NCI-H510A (cell line): ENCODE results near the gene SUMO2.
"Not testable (repeated sequence)": the region's sequence is repeated elsewhere in the genome, so short reads cannot be mapped to it uniquely, and the experiment has no call there.

ENCODE experiments used
- DNase-seq: peaks from one replicate; lab custom pipeline; 2025; lab: John Stamatoyannopoulos, UW

The SUMO2 gene

GRCh38 chr17:75144816-75145512 is 37.8 kb downstream of the SUMO2 start:
- DNase-seq: no peak

GRCh38 chr17:75142236-75142971 is 40.4 kb downstream of the SUMO2 start:
- DNase-seq: no peak

GRCh38 chr17:75138519-75138918 is 44.2 kb downstream of the SUMO2 start:
- DNase-seq: no peak

GRCh38 chr17:75137762-75138161 is 45.0 kb downstream of the SUMO2 start:
- DNase-seq: not testable (repeated sequence)

- DNase-seq: no peak
Observed at GRCh38 chr17:75135946-75136345, 46.8 kb downstream of the SUMO2 start.

DNA sequence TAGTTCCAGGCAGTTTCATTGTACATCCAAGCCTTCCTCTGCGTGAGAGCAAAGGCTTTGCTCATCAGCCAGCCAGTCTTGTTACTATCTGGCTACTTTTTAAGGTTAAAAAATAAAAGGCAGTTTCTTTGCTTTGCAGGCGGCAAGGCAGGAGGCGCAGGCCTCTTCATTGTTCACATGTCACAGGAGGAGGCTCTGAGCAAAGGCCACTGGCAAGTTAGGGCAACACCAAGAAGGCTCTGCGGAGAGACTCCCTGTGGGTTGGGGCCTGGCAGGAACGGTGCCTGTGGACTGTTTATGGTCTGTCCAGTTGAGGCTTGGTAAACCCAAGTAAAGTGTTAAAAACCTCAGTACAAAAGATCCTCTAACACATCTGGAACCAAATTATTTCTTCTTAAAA is 47.3 kb downstream of the SUMO2 start:
- no peak for DNase-seq

GRCh38 chr17:75133607-75134347 is 49.0 kb downstream of the SUMO2 start:
- not testable (repeated sequence) for DNase-seq

- DNase-seq: no peak
Observed at GRCh38 chr17:75133001-75133400, 49.8 kb downstream of the SUMO2 start.

DNA sequence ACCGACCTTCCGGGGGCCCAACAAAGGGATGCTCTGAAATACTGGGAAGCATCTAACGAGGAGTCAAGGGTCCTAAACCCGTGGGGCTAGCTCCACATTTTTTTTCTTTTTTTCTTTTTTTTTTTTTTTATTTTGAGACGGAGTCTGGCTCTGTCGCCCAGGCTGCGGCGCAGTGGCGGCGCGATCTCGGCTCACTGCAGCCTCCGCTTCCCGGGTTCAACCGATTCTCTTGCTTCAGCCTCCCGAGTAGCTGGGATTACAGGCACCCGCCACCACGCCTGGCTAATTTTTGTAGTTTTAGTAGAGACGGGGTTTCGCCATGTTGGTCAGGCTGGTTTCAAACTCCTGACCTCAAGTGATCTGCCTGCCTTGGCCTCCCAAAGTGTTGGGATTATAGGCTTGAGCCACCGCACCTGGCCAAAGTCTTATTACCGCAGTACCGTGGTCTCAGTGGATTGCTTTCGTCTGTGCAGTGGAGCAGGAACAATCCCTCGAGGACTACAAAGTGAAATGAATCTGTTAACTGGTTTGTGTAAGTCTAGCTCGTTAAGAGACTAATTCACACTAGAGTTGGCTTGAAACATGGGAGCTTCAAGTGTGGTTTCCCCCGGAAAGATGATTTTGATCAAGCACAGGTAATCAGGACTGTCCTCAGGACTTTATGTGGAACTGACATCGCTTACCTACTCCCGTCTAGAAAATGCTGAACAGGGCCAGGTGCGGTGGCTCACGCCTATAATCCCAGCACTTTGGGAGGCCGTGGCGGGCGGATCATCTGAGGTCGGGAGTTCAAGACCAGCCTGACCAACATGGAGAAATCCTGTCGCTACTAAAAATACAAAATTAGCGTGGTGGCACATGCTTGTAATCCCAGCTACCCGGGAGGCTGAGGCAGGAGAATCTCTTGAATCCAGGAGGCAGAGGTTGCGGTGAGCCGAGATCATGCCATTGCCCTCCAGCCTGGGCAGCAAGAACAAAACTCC is 50.5 kb downstream of the SUMO2 start:
- DNase-seq: not testable (repeated sequence)

DNA sequence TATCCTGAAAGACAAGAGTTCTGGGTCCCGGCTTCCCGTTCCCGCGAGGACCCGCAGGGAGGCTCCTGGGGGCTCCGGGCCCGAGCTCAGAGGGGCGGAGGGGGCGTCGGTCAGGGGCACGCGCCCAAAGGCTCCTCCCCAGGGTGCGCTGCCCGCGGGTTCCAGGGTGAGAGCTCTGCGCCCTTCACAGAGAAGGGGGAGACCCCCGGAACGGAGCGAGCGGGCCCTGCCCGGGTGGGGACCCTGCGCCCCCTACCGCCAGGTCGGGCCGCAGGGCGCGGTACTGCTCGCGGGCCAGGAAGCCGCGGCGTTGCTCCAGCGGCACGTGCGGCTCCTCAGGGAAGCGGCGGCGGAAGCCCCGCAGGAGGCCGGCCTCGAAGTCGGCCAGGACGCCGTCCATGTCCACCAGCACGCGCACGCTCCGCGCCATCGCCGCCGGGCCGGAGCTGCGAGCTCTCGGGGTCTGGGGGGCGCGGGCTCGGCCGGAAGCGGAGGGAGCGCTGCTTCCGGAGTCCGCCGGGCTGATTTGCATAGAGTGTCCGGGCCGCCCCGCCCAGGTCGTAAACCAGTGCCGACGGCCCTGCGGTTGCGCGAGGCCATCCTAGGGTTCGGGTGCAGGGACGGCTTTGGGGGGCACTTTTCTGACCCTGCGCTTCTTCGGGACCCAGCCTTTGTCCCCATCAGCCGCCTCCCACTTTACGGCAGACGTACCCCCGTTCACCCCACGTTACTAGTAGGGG is 51.3 kb downstream of the SUMO2 start, which contains the start of gene NT5C:
TSS of gene NT5C (minus strand) at position 465 of the 740 bp plus-strand sequence. CDS start at position 430, 35 bp downstream.
- DNase-seq: peak; percentile 73

DNA sequence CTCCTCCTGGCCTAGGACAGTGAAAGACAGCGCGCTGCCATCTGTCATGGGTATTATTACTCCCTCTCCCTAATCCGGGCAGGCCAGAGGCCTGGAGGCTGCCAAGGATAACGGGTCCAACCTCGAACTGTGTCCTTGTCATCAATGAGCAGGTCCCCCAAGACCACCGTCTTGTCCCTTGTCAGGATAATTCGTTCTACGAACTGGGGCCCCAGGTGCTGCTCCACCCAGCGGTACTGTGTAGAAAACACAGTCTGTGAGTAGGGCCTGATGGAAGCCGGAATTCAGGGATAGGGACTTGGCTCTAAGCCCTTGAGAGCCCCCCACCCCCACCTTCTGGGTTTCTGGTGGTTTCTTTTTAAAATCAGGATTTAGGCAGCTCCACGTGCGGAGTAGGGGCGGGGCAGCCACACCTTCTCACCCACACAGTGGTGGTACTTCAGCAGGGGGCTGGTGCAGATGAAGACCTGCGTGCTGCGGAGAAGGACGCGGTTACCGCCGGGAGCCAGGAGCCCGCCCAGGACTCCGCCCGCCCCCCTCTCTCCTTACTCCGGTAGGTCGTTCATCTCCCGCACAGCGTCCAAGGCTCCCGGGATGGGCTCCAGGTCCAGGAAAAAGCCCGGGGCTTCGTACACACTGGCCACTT is 52.0 kb downstream of the SUMO2 start:
- DNase-seq: peak; percentile 41

DNA sequence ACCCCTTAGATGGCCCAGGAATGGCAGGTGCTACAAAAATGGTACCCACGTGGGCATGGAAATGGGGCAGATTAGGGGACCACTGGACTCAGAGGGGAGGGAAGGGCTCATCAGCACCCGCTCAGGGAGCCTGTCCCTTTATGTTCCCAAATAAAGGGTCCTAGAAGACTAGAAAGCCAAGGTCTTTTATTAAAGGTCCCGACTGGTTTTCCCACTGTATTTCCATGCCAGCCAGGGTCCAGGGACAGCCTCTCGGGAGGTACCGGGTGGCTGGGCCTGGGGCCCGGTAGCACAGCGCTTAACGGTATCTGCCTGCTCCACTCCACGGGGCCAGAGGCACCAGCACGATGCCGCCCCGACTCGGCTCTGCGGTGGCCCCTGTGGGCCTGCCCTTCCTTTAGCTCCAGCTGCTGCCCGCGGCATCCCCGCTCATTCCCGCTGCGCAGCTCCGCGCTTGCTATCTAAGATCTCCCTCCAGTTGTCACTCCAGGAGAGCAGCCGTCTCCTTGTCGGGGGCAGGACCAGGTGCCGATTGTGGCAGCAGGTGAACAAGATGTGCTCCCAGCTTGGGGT is 52.6 kb downstream of the SUMO2 start:
- no peak for DNase-seq

GRCh38 chr17:75129576-75129975 is 53.2 kb downstream of the SUMO2 start:
- no peak for DNase-seq

- DNase-seq: no peak
Observed at GRCh38 chr17:75128694-75129505, 53.9 kb downstream of the SUMO2 start.

DNA sequence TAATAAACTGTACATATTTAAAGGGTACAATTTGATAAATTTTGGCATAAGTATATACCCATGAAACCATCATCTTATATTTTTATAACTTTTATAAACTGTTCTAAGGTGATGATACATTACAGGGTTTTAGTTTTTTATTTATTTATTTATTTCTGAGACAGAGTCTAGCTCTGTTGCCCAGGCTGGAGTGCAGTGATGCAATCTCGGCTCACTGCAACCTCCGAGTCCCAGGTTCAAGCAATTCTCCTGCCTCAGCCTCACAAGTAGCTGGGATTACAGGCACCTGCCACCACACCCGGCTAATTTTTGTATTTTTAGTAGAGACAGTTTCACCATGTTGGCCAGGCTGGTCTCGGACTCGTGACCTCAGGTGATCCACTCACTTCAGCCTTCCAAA is 54.8 kb downstream of the SUMO2 start:
- DNase-seq: not testable (repeated sequence)

DNA sequence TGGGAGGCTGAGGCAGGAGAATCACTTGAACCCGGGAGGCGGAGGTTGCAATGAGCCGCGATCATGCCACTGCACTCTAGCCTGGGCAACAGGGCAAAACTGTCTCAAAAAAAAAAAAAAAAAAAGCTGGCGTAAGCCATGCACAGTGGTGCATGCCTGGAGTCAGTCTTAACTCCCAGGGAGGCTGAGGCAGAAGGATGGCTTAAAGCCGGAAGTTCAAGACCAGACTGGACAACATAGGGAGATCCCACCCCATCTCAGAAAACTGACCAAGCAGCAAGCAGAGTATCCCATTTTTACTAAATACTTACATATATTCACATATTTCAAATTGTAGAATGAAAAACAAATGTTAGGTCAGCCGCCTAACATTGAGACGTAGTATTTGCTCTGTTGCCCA is 55.8 kb downstream of the SUMO2 start:
- no peak for DNase-seq

DNA sequence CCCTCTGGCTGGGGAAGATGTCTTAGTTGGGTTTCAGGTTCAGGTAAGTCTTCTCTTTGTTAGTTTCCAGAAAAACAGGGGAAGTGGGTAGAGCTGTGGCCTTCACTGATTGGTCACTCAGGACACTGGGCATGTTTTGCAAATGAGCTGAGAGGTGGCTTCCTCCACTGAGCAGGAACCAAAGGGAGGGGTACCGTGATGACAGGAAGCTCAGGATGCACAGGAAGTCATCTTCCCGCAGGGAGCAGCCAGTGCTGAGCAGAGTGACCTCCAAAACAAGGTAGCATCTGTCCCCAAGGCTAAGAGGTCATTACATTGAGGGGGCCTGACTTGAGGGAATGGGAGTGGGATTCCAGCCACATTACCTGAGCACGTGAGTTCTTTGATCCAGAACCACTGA is 56.8 kb downstream of the SUMO2 start:
- no peak for DNase-seq

- DNase-seq: no peak
Observed at GRCh38 chr17:75124819-75125162, 58.0 kb downstream of the SUMO2 start.
